ENCODE data around the gene DKK3.

DKK3 gene

DNA sequence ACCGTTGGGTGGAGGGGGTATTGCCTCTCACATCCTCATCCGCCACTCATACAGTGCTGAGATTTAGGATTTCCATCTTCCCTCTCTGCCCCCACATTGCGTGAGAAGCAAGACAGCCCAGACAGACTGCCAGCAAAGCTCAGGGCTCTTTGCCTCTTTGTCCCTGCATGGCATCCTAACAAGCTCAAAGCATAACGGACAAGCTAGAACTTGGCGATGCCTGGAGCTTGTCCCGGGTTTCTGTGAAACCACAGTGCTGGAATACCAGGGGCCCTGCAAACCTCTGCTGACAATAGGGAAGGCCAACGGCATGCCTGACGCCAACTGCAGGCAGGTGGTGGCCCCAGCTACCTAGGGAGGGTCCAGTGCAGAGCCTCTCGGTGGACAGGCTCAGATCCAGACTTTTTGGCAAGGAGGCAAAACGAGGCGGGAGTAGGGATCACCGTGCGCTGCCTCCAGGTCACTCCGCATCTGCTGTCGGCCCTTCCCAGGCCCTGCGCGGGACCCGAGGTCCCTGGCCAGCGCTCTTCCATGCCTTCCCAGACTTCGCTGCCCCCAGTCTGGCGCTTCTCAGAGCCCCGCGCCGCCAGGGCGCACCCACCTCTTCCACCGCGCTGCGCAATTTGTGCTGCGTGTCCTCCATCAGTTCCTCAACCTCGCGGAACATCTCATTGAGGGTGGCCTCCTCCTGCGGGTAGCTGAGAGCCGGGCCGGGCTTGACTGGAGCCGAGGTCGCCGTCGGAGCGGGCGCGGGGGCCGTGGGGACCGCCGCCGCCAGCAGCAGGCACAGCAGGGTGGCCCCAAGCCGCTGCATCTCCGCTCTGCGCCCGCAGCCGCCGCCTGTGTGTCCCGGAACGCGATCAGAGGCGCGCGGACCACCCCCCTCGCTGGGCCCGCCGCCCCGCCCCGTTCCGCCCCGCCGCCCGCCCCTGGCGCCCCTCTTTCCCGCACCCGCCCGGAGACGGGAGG, at the start of gene DKK3:
Gene DKK3, minus strand, starts transcription at position 858 of the 969 bp plus-strand sequence. Its CDS starts 44 bp downstream, at position 814.
- no peak for DNase-seq (ENCODE audit: low read depth)
- TF ChIP-seq, protein P1, sequence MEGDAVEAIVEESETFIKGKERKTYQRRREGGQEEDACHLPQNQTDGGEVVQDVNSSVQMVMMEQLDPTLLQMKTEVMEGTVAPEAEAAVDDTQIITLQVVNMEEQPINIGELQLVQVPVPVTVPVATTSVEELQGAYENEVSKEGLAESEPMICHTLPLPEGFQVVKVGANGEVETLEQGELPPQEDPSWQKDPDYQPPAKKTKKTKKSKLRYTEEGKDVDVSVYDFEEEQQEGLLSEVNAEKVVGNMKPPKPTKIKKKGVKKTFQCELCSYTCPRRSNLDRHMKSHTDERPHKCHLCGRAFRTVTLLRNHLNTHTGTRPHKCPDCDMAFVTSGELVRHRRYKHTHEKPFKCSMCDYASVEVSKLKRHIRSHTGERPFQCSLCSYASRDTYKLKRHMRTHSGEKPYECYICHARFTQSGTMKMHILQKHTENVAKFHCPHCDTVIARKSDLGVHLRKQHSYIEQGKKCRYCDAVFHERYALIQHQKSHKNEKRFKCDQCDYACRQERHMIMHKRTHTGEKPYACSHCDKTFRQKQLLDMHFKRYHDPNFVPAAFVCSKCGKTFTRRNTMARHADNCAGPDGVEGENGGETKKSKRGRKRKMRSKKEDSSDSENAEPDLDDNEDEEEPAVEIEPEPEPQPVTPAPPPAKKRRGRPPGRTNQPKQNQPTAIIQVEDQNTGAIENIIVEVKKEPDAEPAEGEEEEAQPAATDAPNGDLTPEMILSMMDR (IDR thresholded peaks at IDR 0.05; ENCODE audit: control insufficient read depth, insufficient read depth, low read depth, low read length, missing control alignments) = no peak
- peak within 1 kb of the TSS; percentile 93 for H3K4me3 ChIP-seq (ENCODE audit: control insufficient read depth, low read depth, low read length)

DNA sequence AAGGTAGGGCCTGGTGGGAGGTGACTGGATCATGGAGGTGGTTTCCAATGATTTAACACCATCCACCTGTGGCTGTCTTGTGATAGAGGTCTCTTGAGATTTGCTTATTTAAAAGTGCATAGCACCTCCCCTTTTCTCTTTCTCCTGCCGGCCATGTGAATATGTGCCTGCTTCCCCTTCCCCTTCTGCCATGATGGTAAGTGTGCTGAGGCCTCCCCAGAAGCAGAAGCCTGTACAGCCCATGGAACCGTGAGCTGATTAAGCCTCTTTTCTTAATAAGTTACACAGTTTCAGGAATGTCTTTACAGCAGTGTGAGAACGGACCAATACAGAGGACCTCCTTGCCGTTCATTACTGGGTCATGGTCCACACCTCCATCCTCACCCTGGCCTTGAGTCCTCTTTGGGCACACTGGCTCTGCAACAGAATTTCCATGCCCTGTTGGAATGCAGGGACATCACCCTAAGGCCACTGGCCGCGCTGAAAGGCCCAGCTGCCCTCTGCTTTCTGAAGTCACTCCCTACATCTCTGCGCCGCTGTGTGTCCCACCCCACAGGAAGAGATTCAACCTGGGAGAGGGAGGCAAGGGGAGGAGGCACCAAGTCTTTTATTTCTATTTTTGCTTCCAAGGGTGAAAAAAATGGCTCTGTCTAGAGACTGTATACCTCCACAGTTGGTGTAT, 49.0 kb upstream of the DKK3 start:
- TF ChIP-seq, protein P1 (IDR thresholded peaks at IDR 0.05; ENCODE audit: control insufficient read depth, insufficient read depth, low read depth, low read length, missing control alignments) = no peak
- no peak for DNase-seq (ENCODE audit: low read depth)
- H3K4me3 ChIP-seq (ENCODE audit: control insufficient read depth, low read depth, low read length) = no peak overlapping the region

DNA sequence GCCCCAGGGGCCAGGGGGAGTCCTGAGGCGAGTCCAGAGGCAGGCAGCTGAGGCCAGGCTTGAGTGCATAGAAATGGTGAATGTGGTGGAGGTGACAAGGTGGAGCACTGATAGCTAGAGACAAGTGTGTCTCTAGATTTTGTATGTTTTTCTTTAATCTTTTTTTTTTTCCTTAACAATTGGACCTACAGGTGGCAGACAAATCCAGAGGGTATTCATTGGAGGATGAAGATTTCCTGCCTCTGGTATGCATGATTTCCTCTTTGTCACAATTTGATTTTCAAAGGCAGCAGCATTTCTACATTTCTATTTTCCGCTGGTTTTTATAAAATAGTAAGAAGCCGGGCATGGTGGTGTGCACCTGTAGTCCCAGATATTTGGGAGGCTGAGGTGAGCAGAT, 47.7 kb upstream of the DKK3 start:
- H3K4me3 ChIP-seq (ENCODE audit: control insufficient read depth, low read depth, low read length) = no peak overlapping the region
- no peak for DNase-seq (ENCODE audit: low read depth)
- TF ChIP-seq, protein P1 (IDR thresholded peaks at IDR 0.05; ENCODE audit: control insufficient read depth, insufficient read depth, low read depth, low read length, missing control alignments) = peak; percentile 29

DNA sequence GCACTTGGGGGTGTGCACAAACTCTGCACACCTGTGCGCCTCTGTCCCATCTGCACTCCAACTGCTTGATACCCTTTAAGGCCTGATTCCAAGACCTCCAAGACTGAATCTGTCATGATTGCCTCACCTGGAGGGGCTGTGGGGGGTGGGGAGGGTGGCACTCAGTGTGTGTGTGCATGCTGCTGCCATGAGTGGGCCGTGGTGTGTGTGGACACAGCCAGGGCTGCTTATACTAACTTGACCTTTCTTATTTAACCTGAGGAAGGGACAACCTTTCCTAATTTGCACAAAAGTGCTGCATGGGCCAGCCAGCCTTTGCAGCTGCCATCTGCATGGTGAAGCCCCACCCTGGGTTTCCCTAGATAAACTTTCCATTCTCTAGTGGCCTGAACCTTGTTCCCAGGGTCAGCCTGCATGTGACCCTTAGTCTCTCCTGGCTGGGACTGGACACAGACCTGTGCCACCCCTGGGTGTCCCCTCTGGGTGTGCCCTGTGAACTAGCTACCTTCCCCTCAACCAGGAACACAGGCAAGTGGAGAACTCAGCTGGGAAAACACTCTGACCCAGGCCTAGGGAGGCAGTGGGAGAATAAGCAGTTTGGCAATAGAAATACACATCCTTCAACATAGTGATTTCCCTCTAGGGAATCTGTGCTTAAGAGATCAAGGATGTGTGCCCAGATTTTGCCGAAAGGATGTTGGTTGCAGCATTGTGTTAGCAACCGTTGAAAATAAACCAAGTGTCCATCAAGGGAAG, 45.4 kb upstream of the DKK3 start:
- DNase-seq (ENCODE audit: low read depth) = no peak
- TF ChIP-seq, protein P1 (IDR thresholded peaks at IDR 0.05; ENCODE audit: control insufficient read depth, insufficient read depth, low read depth, low read length, missing control alignments) = no peak

DNA sequence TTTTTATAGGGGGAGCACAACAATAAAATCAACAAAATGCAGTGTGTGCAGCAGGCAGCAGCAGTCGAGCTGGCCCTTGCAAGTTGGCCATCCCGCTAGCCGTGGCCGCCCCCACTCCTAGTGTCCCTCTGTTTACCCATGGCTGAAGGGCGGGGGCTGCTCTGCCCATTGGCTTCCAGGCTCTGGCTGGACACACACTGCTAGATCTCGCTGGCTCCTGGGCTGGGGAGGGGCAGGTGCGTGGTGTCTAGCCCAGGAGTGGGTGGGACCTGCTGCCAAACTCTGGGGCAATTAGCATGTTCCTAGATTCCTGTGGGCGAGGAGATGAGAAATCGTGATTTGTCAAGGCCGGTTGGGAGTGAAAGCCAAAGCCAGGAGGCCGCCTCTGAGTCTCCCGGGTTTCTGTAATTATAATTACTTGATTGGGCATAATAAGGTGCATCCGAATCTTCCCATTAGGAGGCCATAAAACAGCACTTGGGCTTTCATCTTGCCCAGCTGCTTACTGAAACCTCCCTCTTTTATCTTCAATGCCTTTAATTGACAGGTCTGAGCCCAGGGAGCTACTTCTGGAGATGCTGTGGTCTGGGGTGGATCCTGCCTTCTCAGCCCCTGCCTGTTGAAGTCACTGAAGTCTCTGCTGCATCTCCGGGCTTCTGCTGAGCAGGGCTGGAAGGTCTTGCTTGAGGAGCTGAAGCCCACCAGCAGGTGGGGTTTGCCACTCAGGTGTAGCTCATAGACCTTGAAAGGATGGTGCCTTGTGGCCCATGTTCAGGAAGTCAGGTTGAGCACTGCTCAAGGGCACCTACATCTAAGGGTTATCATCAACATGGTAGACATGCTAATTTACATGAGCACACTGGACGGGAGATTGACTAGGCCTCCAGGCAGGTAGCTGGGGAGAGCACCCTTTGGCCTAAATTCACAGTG, 44.5 kb upstream of the DKK3 start:
- no peak overlapping the region for H3K4me3 ChIP-seq (ENCODE audit: control insufficient read depth, low read depth, low read length)
- no peak for DNase-seq (ENCODE audit: low read depth)
- TF ChIP-seq, protein P1 (IDR thresholded peaks at IDR 0.05; ENCODE audit: control insufficient read depth, insufficient read depth, low read depth, low read length, missing control alignments) = no peak

More for the DNA sequence above, 45.4 kb upstream of the DKK3 start:
- H3K4me3 ChIP-seq (ENCODE audit: control insufficient read depth, low read depth, low read length) = no peak overlapping the region
